ENCODE data around the gene FOXP1. TPM values are rescaled to one million over a fixed set of nuclear protein-coding genes. Genes with fewer than 3 reads are reported as not detected.
A peak's percentile ranks its signal among the peaks of the same experiment; 100 is the strongest.

Gene FOXP1
- total and polyA plus RNA-seq, 2 donors from 2014 or later = 6.7 to 87.2 TPM

DNA sequence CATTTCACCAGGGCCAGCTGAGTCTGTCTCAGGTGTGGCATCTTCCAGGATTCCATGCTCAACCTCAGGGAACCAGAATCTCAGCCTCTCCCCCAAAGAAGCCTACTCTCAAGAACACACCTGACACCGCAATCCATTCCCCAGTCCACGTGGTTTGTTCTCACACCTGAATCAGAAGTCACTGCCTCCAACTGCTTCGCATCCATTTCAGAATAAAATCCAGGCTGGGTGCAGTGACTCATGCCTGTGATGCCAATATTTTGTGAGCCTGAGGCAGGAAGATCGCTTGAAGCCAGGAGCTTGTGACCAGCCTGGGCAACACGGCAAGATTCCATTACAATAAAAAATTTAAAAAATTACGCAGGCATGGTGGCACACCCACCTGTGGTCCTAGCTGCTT, 212.2 kb downstream of the FOXP1 start:
- Histone ChIP-seq H3K4me3 (ENCODE audit: low read length in 3 of 3) (no peak overlapping the region), H3K9ac (ENCODE audit: low read length in 3 of 3) (no peak overlapping the region), H3K9me3 (ENCODE audit: control insufficient read depth in 2 of 3, insufficient read depth in 1 of 3, low read length in 3 of 3) (no peaks in the 10 kb centered on the region), H3K4me1 (ENCODE audit: control insufficient read depth in 2 of 3, insufficient read depth in 2 of 3, low read depth in 1 of 3, low read length in 3 of 3) (peaks cover 4 to 8% (median 6%) of the 10 kb centered on the region in 3 donors), H3K36me3 (ENCODE audit: control insufficient read depth in 2 of 3, insufficient read depth in 3 of 3, low read length in 3 of 3) (no peaks in the 10 kb centered on the region), H3K27ac (ENCODE audit: low read depth in 2 of 2, low read length in 2 of 2) (no peak overlapping the region), H3K27me3 (ENCODE audit: control insufficient read depth, insufficient read depth, low read length) (no peaks in the 10 kb centered on the region)
- TF ChIP-seq, protein P1, sequence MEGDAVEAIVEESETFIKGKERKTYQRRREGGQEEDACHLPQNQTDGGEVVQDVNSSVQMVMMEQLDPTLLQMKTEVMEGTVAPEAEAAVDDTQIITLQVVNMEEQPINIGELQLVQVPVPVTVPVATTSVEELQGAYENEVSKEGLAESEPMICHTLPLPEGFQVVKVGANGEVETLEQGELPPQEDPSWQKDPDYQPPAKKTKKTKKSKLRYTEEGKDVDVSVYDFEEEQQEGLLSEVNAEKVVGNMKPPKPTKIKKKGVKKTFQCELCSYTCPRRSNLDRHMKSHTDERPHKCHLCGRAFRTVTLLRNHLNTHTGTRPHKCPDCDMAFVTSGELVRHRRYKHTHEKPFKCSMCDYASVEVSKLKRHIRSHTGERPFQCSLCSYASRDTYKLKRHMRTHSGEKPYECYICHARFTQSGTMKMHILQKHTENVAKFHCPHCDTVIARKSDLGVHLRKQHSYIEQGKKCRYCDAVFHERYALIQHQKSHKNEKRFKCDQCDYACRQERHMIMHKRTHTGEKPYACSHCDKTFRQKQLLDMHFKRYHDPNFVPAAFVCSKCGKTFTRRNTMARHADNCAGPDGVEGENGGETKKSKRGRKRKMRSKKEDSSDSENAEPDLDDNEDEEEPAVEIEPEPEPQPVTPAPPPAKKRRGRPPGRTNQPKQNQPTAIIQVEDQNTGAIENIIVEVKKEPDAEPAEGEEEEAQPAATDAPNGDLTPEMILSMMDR (IDR thresholded peaks at IDR 0.05; ENCODE audit: borderline replicate concordance, extremely low read depth, insufficient read depth) = no peak
- intact Hi-C loops (cut with DNase I) = no loop called here
- DNase-seq (no peak), FAIRE-seq (no peak)

GRCh38 chr3:71370467-71370866, 213.1 kb downstream of the FOXP1 start:
- FAIRE-seq (no peak), DNase-seq (no peak)
- TF ChIP-seq, protein P1 (IDR thresholded peaks at IDR 0.05; ENCODE audit: borderline replicate concordance, extremely low read depth, insufficient read depth) = no peak
- Histone ChIP-seq H3K9me3 (ENCODE audit: control insufficient read depth in 2 of 3, insufficient read depth in 1 of 3, low read length in 3 of 3) (no peaks in the 10 kb centered on the region), H3K27ac (ENCODE audit: low read depth in 2 of 2, low read length in 2 of 2) (no peak overlapping the region), H3K36me3 (ENCODE audit: control insufficient read depth in 2 of 3, insufficient read depth in 3 of 3, low read length in 3 of 3) (no peaks in the 10 kb centered on the region), H3K4me1 (ENCODE audit: control insufficient read depth in 2 of 3, insufficient read depth in 2 of 3, low read depth in 1 of 3, low read length in 3 of 3) (peaks cover 4 to 8% (median 6%) of the 10 kb centered on the region in 3 donors), H3K9ac (ENCODE audit: low read length in 3 of 3) (no peak overlapping the region), H3K27me3 (ENCODE audit: control insufficient read depth, insufficient read depth, low read length) (no peaks in the 10 kb centered on the region), H3K4me3 (ENCODE audit: low read length in 3 of 3) (no peak overlapping the region)
- intact Hi-C loops (cut with DNase I) = no loop called here

- H3K27ac ChIP-seq (ENCODE audit: low read depth in 2 of 2, low read length in 2 of 2) = peak overlapping the region in 1 of 2 donors; percentile 6
- no peaks in the 10 kb centered on the region for H3K9me3 ChIP-seq (ENCODE audit: control insufficient read depth in 2 of 3, insufficient read depth in 1 of 3, low read length in 3 of 3)
- DNase-seq = peak in 2 of 5 donors; percentile 53 to 63
- H3K4me1 ChIP-seq (ENCODE audit: control insufficient read depth in 2 of 3, insufficient read depth in 2 of 3, low read depth in 1 of 3, low read length in 3 of 3) = peaks cover 4 to 8% (median 6%) of the 10 kb centered on the region in 3 donors
- intact Hi-C loops (cut with DNase I) = no loop called here
- no peaks in the 10 kb centered on the region for H3K36me3 ChIP-seq (ENCODE audit: control insufficient read depth in 2 of 3, insufficient read depth in 3 of 3, low read length in 3 of 3)
- H3K9ac ChIP-seq (ENCODE audit: low read length in 3 of 3) = no peak overlapping the region
- TF ChIP-seq, protein P1 (IDR thresholded peaks at IDR 0.05; ENCODE audit: borderline replicate concordance, extremely low read depth, insufficient read depth) = no peak
- H3K27me3 ChIP-seq (ENCODE audit: control insufficient read depth, insufficient read depth, low read length) = no peaks in the 10 kb centered on the region
- FAIRE-seq = no peak
- peak overlapping the region in 1 of 3 donors; percentile 9 for H3K4me3 ChIP-seq (ENCODE audit: low read length in 3 of 3)
Observed at GRCh38 chr3:71369701-71370391, 213.7 kb downstream of the FOXP1 start.
